GM18508 (cell line): ENCODE data around the gene PSG6.
"Not testable (repeated sequence)": the region's sequence is repeated elsewhere in the genome, so short reads cannot be mapped to it uniquely, and the experiment has no call there.

Experiments
- ATAC-seq: cut with Tn5 transposase; IDR thresholded peaks from one replicate; pipeline ENCODE4 v1.9.1; 2021; ENCODE audit warnings: moderate number of reproducible peaks; ENCODE audit not compliant: insufficient read depth, unreplicated experiment

The PSG6 gene

DNA sequence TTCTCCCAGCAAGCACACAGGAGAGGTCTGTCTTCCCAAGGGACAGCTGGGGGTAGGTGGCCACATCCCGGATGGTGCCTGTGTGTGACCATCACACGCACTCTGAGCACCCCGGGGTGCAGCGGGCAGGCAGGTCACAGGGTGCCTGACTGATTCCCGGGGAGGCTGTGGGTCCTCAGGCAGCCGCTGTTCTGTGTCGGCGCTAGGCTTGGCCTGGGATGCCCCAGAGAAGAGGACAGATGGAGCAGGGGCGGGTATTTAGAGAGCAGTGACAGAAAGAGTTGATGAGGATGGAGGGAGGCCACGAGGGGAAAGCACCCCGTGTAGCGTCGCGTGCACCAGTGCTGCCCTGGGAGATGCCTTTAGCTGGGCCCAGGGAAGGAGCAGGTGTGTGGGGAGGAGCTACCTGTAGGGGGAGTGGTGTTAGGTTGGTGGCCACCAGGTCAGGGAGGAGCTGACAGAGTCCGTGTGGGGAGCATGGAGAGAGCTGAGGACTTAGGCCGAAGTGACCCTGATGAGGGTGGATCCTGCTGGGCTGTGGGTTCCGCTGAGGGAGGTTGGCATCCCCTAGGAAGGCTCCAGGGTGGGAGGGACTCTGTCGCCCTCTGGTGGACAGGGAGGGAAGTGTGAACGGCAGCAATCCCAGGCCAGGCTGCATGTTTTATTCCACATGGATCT, 60.7 kb downstream of the PSG6 start:
- not testable (repeated sequence) for ATAC-seq

GRCh38 chr19:42854745-42855144, 62.9 kb downstream of the PSG6 start:
- ATAC-seq, result not testable (repeated sequence)

DNA sequence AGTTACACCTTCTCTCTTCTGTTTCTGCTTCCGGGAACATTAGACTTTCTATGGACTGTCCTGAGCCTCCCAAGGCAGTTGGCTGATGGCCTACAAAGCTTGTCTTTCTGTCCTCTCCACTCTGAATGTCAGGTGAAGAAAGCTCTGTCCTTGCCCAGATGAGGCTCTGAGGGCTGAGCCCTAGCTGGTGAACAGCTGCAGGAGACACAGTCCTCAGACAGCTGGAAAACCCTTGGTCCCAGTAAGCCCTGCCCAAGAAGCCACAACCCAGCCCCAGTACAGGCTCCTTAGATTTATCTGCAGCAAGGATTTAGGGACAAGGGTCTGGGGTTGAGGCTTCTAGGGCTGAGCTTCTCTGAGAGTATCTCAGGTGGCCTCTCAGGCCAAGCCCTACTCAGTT, 64.5 kb downstream of the PSG6 start:
- ATAC-seq, result not testable (repeated sequence)

- not testable (repeated sequence) for ATAC-seq
Observed at GRCh38 chr19:42852821-42853220, 64.9 kb downstream of the PSG6 start.
